Neuron (in vitro differentiated cells): ENCODE data around the gene SSR2.

ENCODE experiments used
- H2AFZ ChIP-seq: one replicate; pipeline ENCODE4 v1.6.1; 2013; ENCODE audit warnings: low read depth, mild to moderate bottlenecking, inconsistent platforms, low read length, moderate library complexity
- H3K27me3 ChIP-seq: one replicate; pipeline ENCODE4 v1.6.1; 2013; ENCODE audit warnings: low read length; ENCODE audit not compliant: insufficient read depth
- H3K36me3 ChIP-seq: one replicate; pipeline ENCODE4 v1.6.1; 2013; ENCODE audit warnings: low read length; ENCODE audit not compliant: insufficient read depth
- H3K4me1 ChIP-seq: one replicate; pipeline ENCODE4 v1.6.1; 2013; ENCODE audit warnings: low read length; ENCODE audit not compliant: insufficient read depth
- H3K4me3 ChIP-seq: 2 replicates; pipeline ENCODE4 v1.5.1; 2013; ENCODE audit warnings: mild to moderate bottlenecking, low read length, moderate library complexity
- H3K9me3 ChIP-seq: one replicate; pipeline ENCODE4 v1.6.1; 2013; ENCODE audit warnings: low read length

SSR2 gene

GRCh38 chr1:155979597-155980343 is 41.0 kb downstream of the SSR2 start:
- Histone ChIP-seq H3K4me3 (no peak overlapping the region), H3K27me3 (no peaks in the 10 kb centered on the region), H3K4me1 (peaks cover 35% of the 10 kb centered on the region), H2AFZ (no peak overlapping the region), H3K9me3 (no peaks in the 10 kb centered on the region), H3K36me3 (no peaks in the 10 kb centered on the region)

- Histone ChIP-seq H3K4me1 (peaks cover 41% of the 10 kb centered on the region), H3K36me3 (no peaks in the 10 kb centered on the region)
Observed at GRCh38 chr1:155978973-155979429, 41.8 kb downstream of the SSR2 start.

GRCh38 chr1:155978325-155978972 is 42.3 kb downstream of the SSR2 start, which contains the start of gene ARHGEF2:
Gene ARHGEF2 (minus strand): TSS chr1:155978547. CDS start chr1:155978427, 120 bp downstream.
- Histone ChIP-seq H3K4me1 (peaks cover 41% of the 10 kb centered on the region), H2AFZ (peak within 1 kb of the TSS; percentile 71), H3K9me3 (no peaks in the 10 kb centered on the region), H3K4me3 (peak within 1 kb of the TSS; percentile 76), H3K27me3 (no peaks in the 10 kb centered on the region), H3K36me3 (no peaks in the 10 kb centered on the region)

More at GRCh38 chr1:155978973-155979429, 41.8 kb downstream of the SSR2 start:
- H3K27me3 ChIP-seq = no peaks in the 10 kb centered on the region
- peak overlapping the region; percentile 76 for H3K4me3 ChIP-seq
- no peaks in the 10 kb centered on the region for H3K9me3 ChIP-seq
- peak overlapping the region; percentile 71 for H2AFZ ChIP-seq

GRCh38 chr1:155977690-155978324 is 42.9 kb downstream of the SSR2 start:
- Histone ChIP-seq H3K9me3 (no peaks in the 10 kb centered on the region), H3K36me3 (no peaks in the 10 kb centered on the region), H3K4me3 (peak overlapping the region; percentile 76), H3K27me3 (no peaks in the 10 kb centered on the region), H2AFZ (peak overlapping the region; percentile 71), H3K4me1 (peaks cover 41% of the 10 kb centered on the region)

- Histone ChIP-seq H3K4me1 (peaks cover 44% of the 10 kb centered on the region), H3K36me3 (no peaks in the 10 kb centered on the region), H3K9me3 (no peaks in the 10 kb centered on the region), H3K4me3 (peak overlapping the region; percentile 76), H3K27me3 (no peaks in the 10 kb centered on the region), H2AFZ (no peak overlapping the region)
Observed at GRCh38 chr1:155976913-155977689, 43.6 kb downstream of the SSR2 start.

- no peak overlapping the region for H2AFZ ChIP-seq
- H3K9me3 ChIP-seq = no peaks in the 10 kb centered on the region
- peak overlapping the region; percentile 76 for H3K4me3 ChIP-seq
- no peaks in the 10 kb centered on the region for H3K27me3 ChIP-seq
- peaks cover 47% of the 10 kb centered on the region for H3K4me1 ChIP-seq
- no peaks in the 10 kb centered on the region for H3K36me3 ChIP-seq
Observed at GRCh38 chr1:155976062-155976912, 44.5 kb downstream of the SSR2 start.

GRCh38 chr1:155975375-155976061 is 45.2 kb downstream of the SSR2 start:
- H3K36me3 ChIP-seq = no peaks in the 10 kb centered on the region
- peak overlapping the region; percentile 76 for H3K4me3 ChIP-seq
- no peaks in the 10 kb centered on the region for H3K27me3 ChIP-seq
- no peaks in the 10 kb centered on the region for H3K9me3 ChIP-seq
- H3K4me1 ChIP-seq = peaks cover 50% of the 10 kb centered on the region
- H2AFZ ChIP-seq = no peak overlapping the region

- peaks cover under 1% of the 10 kb centered on the region for H3K36me3 ChIP-seq
- H3K4me3 ChIP-seq = peak overlapping the region; percentile 76
- H2AFZ ChIP-seq = no peak overlapping the region
- no peaks in the 10 kb centered on the region for H3K27me3 ChIP-seq
- no peaks in the 10 kb centered on the region for H3K9me3 ChIP-seq
- peaks cover 60% of the 10 kb centered on the region for H3K4me1 ChIP-seq
Observed at GRCh38 chr1:155974208-155975115, 46.3 kb downstream of the SSR2 start.

GRCh38 chr1:155973723-155974122 is 47.0 kb downstream of the SSR2 start:
- Histone ChIP-seq H3K4me3 (no peak overlapping the region), H2AFZ (no peak overlapping the region), H3K9me3 (no peaks in the 10 kb centered on the region), H3K4me1 (peaks cover 60% of the 10 kb centered on the region), H3K36me3 (peaks cover 8% of the 10 kb centered on the region), H3K27me3 (no peaks in the 10 kb centered on the region)

- Histone ChIP-seq H3K27me3 (no peaks in the 10 kb centered on the region), H2AFZ (no peak overlapping the region), H3K9me3 (no peaks in the 10 kb centered on the region), H3K4me1 (peaks cover 72% of the 10 kb centered on the region), H3K4me3 (no peak overlapping the region), H3K36me3 (peaks cover 22% of the 10 kb centered on the region)
Observed at GRCh38 chr1:155971910-155972809, 48.6 kb downstream of the SSR2 start.
